Stimulated activated CD8-positive, alpha-beta memory T cell treated with anti-CD3 and anti-CD28 coated beads, Interleukin-15, amount 100 ng/mL, for 4 hours (primary cell): Measurements from ENCODE around the gene ANTKMT.

Experiments
- DNase-seq, 2 donors: peaks; one replicate each; pipeline ENCODE4 v3.0.0-alpha.2; 2020; ENCODE audit warnings: low read depth in 2 of 2

The ANTKMT gene

DNA sequence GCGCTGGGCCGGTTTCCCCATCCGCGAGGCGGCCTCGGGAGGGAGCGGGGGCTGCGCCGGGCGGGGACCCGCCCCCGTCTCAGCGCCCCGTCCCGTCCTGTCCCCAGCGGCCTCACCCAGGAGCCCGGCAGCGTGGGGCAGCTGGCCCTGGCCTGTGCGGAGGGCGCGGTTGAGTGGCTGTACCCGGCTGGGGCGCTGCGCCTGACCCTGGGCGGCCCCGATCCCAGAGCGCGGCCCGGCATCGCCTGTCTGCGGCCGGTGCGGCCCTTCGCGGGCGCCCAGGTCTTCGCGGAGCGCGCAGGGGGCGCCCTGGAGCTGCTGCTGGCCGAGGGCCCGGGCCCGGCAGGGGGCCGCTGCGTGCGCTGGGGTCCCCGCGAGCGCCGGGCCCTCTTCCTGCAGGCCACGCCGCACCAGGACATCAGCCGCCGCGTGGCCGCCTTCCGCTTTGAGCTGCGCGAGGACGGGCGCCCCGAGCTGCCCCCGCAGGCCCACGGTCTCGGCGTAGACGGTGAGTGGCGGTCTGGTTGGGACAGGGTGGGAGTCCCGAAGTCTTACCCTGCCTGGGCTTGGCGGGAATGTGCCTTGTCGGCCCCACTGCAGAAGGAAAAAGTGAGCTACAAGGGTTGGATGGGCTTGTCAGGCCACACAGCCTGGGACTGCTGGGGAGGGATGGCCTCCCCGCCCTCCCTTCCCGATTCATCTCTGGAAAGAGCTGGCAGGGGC is 5.3 kb upstream of the ANTKMT start:
- no peak for DNase-seq

DNA sequence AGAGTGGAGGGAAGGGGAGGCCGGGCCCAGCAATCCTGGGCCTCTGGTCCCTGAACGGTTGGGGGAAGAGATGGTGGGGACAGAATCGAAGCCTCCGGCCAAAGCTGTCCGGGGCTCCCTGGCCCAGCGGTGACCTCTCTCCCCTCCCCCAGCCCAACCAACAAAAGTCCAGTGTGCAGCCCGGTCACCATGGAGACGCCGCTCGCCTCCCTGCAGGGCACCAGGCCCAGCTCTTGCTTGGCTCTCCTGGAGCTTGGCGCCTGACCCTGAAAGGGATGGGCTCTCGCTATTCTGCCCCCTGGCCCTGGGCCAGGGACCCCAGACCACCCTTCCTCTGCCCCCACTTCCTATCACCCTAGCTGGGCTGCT is 4.8 kb upstream of the ANTKMT start:
- no peak for DNase-seq

GRCh38 chr16:716768-717325 is 4.1 kb upstream of the ANTKMT start:
- DNase-seq, result no peak

GRCh38 chr16:717450-718245 is 3.3 kb upstream of the ANTKMT start:
- no peak for DNase-seq

- DNase-seq, result no peak
Observed at GRCh38 chr16:718389-718788, 2.6 kb upstream of the ANTKMT start.

DNA sequence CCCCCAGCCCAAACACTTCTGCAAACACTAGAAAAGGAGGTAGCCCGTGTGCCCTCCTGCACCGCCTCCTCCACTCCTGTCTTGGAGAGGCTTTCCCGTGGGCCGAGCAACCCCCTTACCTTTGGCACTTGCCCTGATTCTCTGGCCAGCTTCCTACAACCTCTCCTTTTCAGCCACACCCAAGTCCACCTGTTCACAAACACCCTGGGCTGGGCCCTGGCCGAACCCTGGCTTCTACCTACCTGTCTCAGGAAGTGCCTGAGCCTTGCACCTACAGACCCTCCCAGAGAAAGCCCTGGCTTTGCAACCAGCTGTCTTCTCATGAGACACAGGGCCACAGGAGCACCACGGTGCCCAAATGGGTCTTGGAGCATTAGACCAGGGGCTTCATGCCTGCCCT is 2.0 kb upstream of the ANTKMT start:
- no peak for DNase-seq

DNA sequence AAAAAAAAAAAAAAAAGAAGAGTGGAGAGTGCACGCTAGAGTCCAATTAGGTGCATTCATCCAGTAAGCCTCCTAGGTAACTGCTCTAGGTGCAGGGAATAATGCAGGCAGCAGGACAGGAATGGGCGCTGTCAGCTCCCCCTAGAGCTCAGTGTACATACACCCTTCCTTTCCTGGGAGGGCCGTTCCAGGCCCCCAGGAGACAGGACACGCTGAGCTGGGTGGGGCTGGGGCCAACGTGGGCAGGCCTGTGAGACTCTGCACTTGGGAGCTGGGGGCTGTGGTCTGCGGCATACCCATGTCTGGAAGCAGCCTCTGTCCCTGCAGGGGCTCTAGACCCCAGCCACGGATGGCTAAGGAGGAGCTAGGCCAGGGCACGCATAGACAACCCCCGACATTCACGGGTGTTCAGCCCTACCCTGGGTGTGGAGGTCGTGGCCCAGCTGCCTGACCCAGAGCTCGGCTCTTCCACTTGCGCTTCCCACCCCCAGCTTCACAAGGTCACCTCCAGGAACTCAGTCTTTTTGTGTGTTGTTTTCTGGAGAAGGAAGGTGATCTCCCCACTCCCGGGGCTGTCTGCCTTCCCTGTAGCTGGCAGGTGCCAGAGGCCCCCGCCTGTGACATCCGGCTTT is 1.0 kb upstream of the ANTKMT start:
- no peak for DNase-seq

GRCh38 chr16:720447-720989 is 428 bp upstream of the ANTKMT start:
- DNase-seq, result no peak

GRCh38 chr16:721765-722540 is 1.0 kb downstream of the ANTKMT start:
- no peak for DNase-seq

- no peak for DNase-seq
Observed at GRCh38 chr16:722835-723633, 2.1 kb downstream of the ANTKMT start.

GRCh38 chr16:723695-724094 is 2.7 kb downstream of the ANTKMT start:
- DNase-seq, result no peak

GRCh38 chr16:724188-725040 is 3.5 kb downstream of the ANTKMT start:
- DNase-seq, result no peak

- no peak for DNase-seq
Observed at GRCh38 chr16:725041-725376, 4.1 kb downstream of the ANTKMT start.

DNA sequence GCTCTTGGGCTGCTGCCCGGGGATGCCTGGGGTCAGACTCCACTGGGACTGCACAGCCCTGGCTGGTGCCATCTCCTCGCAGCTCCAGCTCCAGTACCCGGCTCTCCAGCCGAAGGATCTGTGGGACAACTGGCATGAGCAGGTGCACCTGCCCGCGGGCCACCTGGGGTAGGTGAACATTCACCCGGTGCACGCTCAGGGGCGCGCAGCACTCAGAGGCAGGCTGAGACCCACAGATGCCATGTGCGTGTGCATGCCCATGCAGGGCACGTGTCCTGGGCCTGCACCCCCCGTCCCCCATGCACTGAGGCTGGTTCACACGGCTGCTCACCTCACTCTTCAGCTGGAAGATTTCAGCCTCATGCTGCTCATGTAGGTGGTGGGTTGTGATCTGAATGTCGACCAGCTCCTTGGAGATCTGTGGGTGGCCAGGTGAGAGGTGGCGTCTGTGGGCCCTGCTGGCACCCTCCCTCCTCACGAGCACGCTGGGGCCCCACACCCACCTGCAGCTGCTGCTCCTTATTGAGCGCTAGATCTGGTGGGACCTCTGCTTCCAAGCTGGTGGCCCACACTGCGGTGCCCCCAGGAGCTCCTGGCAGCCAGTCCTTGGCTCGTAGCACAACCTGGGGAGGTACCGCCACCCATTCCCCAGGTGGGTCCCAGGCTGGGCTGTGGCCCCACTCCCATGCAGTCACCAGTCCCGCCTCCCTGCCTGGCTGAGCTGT is 4.7 kb downstream of the ANTKMT start:
- no peak for DNase-seq

DNA sequence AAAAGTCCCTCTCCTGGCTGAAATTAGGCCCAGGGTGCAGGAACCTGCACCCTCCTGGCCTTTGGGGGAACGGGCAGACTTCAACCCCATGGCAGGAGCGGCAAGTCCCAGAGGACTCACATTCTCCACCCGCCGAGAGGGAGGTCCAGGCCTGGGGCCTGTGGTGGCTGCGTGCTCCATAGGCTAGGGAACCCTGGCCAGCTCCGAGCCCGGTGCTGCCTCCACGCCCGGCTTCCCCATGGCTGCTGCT is 5.2 kb downstream of the ANTKMT start:
- no peak for DNase-seq

- peak; percentile 37 to 45 for DNase-seq
Observed at GRCh38 chr16:726438-727290, 5.7 kb downstream of the ANTKMT start, which contains the start of the genes CCDC78 and HAGHL. Gene CCDC78, minus strand, starts transcription at chr16:726443. Its CDS starts 76 bp downstream, at chr16:726367. Gene HAGHL, plus strand, starts transcription at chr16:727106. Its CDS starts 404 bp downstream, at chr16:727510.

DNA sequence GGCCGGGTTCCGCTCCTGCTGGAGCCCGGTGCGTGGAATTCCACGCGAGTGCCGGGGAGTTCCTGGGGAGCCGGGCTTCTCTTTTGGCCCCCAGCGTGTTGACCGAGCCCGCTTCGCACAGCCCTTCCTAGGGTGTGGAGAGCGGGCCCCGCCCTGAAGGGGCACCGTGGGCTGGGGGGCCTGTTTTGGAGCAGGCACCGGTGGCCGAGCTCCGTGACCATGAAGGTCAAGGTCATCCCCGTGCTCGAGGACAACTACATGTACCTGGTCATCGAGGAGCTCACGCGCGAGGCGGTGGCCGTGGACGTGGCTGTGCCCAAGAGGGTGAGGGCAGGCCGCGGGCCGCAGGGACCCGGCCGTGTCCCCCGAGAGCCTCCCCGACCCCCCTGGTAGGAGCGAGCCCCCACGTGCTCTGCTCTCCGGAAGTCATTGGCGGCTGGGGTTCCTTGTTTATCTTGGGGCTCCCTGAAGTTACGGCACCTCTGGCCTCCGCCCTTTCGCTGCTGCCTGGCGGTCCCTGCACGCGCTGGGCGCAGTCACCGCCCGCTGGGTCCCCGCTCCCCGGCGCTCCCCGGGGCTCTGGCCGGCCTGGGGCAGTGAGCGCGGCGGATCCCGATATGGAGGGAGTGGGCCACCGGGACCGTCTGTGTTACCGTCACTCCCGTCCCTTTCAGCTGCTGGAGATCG is 6.5 kb downstream of the ANTKMT start:
- no peak for DNase-seq
